GM12874 (cell line): ENCODE data around the gene CPSF6.

Experiments used
- TF ChIP-seq, protein P1 (sequence below): IDR thresholded peaks from 2 replicates; pipeline ENCODE4 v1.5.1; 2011; ENCODE audit warnings: low read depth, mild to moderate bottlenecking, control low read depth, low read length, moderate library complexity; ENCODE audit not compliant: insufficient read depth

Gene CPSF6

DNA sequence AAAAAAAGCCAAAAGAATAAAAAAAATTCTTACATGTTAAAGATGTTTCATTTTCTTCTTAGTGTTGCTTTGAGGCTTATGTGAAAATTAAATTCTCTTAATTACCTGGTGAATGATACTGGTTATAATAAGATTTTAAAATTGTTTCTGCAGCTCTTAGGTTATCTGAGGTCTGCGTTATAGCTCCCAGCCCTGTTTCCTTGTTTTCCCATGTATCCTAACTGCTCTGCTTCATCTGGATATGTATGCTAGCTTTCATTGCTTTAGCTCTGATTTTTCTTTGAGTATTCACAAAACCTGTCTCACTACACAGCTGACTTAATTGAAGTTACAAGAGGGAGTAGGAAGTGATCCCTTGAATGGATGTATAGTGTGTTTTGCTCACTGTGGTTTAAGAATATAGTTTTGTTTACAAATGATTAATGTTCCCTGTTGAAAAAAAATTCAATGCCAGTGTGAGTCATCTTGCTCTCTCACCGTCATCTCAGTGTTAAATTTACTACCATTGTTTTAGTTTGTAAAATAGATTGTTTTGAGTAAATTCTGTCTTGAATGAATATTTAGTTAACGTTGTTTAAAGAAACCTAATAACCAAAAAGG lies 26.8 kb downstream of the CPSF6 start:
- TF ChIP-seq, protein P1, sequence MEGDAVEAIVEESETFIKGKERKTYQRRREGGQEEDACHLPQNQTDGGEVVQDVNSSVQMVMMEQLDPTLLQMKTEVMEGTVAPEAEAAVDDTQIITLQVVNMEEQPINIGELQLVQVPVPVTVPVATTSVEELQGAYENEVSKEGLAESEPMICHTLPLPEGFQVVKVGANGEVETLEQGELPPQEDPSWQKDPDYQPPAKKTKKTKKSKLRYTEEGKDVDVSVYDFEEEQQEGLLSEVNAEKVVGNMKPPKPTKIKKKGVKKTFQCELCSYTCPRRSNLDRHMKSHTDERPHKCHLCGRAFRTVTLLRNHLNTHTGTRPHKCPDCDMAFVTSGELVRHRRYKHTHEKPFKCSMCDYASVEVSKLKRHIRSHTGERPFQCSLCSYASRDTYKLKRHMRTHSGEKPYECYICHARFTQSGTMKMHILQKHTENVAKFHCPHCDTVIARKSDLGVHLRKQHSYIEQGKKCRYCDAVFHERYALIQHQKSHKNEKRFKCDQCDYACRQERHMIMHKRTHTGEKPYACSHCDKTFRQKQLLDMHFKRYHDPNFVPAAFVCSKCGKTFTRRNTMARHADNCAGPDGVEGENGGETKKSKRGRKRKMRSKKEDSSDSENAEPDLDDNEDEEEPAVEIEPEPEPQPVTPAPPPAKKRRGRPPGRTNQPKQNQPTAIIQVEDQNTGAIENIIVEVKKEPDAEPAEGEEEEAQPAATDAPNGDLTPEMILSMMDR: no peak

GRCh38 chr12:69269736-69270135 lies 30.4 kb downstream of the CPSF6 start:
- TF ChIP-seq, protein P1: no peak

- TF ChIP-seq, protein P1: no peak
Observed at GRCh38 chr12:69272511-69272910, 33.1 kb downstream of the CPSF6 start.

DNA sequence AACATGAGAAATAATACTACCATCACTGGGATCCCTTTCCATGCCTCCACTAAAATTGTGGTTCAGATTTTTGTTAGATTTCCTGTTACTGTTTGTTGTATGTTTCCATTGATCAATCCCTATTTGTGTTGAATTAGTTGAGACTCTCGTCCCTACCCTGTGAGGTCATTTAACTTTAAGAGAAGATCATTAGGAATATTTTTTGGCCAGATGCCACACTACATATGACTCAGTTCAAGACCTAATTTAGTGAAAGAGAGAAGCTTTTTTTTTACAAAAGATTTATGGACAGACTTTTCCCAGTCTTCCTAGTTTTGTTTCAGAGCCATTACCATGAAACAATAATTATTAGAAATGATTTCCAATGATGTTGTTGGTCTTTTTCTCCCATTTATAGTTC lies 35.5 kb downstream of the CPSF6 start:
- TF ChIP-seq, protein P1: no peak

DNA sequence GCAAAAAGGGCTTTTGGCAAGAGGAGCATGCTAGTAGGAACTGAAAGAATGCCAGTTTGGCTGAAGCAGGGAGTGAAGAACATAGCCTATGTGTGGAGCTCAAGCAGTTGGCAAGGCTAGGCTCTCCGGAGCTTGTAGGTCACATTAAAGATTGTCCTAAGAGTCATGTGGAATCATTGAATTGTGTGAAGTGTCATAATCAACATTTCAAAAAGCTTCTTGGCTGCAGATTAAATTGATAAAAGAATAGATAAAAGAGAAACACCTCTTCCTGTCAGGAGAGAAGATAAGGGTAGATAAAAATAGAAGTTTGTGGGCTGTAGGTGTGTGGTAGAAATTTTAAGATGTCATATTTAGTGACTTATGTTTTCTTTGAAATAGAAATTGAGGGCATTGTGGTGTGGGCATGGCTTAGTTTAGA lies 36.1 kb downstream of the CPSF6 start:
- TF ChIP-seq, protein P1: no peak

DNA sequence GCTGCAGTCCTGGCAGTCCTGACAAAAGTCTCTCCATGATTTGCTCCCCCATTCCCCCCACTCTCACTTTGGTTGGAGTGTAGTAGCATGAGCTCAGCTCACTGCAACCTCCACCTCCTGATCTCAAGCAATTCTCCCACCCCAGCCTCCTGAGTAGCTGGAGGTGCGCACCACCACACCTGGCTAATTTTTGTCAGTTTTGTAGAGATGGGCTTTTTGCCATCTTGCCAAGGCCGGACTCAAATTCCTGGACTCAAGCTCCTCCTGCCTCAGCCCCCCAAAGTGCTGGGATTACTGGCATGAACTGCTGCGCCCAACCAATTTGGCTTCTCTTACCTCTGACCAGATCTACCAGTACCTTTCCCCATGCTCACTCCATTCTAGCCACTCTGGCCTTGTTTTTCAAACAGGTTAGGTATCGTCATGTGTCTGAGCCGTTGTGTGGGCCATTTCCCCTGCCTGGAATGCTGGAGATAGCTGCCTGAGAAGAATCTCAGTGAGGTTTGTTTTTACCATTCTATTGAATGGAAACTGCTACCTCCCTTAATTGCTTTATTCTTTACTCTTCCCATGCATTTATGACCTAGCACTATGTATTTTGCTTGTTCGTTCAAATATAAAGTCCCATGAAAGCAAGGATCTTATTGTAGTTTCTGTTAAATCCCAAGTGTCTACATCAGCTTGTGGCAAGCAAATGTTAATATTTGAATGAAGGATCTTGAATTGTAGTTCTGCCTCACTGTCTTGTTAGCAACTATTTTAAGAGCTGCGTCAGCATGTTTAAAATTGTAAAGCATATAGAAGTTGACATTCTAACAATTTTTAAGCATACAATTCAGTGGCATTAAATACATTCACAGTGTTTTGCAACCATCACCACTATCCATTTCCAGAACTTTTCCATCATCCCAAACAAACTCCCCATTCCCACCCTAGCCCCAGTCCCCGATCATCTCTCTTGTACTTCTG lies 39.7 kb downstream of the CPSF6 start:
- TF ChIP-seq, protein P1: no peak

GRCh38 chr12:69284131-69284530 lies 44.8 kb downstream of the CPSF6 start:
- TF ChIP-seq, protein P1: no peak
